SW 1271 (cell line): ENCODE data around the gene GABBR2.
"Not testable (repeated sequence)": the region's sequence is repeated elsewhere in the genome, so short reads cannot be mapped to it uniquely, and the experiment has no call there.

Experiments used
- DNase-seq, 2 experiments: peaks; one replicate each; lab custom pipeline; 2025; lab: John Stamatoyannopoulos, UW

The GABBR2 gene

DNA sequence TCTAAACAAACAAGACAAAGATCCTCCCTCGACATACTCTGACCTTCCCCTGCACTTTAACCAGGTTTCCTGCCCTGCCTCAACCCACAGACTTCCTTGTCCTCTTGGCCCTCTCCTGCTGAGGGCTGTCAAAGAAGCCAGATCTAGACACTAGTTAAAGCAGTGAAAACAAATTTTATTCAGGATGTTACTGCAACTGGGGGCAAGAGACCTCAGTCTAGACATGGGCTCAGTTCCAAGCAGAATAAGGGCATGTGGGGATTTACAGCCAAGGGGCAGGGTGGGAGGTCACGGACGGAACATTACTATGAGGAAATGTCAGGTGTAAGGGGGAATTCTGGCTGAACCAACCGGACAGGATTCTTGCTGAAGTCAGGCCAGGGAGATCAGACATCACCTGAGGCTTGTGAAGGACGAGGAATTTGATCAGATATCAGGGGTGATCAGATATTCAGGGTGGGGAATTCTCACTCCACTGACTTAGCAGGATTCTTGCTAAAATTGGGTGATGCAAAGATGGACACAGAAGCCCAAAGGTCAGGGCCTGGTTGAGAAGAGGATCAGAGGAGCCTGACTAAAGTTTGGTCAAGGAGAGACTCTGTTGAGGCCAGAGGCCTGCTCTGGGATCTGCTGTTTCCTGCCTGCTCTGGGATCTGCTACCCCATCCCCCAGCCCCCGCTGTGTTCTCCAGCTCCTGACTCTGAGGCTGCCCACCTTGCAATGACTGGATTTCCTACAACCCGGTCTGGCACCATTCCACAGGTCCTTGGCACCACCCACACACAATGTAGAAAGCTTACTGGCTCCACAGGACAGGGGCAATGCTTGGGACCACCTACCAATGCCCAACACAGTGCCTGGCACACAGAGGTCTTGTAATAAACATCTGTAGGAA is 21.5 kb downstream of the GABBR2 start:
- no peak for DNase-seq

DNA sequence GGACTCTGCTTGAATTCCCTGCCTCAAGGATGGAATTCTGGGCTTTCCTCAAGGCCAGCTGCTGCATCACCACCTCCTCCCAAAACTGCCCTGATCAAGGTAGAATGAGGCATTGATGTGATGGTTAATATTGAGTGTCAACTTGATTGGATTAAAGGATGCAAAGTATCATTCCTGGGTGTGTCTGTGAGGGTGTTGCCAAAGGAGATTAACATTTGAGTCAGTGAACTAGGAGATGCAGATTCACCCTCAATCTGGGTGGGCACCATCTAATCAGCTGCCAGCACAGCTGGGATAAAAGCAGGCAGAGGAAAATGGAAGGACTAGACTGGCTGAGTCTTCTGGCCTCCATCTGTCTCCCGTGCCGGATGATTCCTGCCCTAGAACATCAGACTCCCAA is 23.9 kb downstream of the GABBR2 start:
- DNase-seq: not testable (repeated sequence)

DNA sequence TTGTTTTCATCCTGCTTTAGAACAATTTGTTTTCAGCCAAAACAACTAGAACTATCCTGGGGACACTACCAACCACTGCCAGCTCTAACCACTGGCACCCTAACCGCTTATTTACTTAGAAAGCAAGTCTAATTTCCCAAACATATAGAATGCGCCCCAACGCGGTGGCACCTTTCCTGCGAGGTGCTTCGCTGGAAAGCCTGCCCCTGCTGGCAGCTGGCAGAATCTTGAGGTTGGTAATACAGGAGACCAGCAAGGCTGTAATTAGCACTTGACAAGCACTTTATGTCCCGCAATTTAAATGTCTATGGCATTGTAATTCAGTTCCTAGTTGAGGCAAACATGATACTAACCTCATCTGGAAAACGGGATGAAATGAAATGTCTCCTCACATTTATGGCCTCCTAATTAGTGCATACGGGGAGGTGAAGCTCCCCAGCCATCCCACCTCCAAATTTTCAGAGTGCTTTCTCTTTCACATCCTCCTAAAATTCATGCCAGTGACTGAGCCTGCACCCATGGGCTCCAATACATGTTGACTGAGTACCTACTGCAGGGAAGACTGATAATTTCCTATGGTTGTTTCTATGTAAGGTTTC is 30.4 kb downstream of the GABBR2 start:
- no peak for DNase-seq

DNA sequence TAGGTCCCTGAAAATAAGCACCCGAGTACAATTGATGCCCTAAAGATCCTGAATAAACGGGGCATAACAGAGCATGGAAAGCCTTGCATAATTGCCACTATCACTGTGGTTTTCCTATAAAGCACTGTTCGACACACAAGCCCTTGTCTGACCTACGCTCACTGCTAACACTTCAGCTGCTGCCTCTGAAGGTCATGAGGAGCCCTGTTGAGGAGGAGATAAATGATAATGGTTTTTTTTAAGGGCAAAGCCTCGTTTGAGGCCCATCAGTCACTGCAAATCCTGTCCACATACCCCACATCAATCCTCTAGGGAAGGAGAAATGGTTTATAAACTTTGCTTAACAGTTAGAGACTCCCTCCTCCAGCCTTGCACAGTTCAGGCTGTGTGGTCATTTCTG is 35.1 kb downstream of the GABBR2 start:
- no peak for DNase-seq

DNA sequence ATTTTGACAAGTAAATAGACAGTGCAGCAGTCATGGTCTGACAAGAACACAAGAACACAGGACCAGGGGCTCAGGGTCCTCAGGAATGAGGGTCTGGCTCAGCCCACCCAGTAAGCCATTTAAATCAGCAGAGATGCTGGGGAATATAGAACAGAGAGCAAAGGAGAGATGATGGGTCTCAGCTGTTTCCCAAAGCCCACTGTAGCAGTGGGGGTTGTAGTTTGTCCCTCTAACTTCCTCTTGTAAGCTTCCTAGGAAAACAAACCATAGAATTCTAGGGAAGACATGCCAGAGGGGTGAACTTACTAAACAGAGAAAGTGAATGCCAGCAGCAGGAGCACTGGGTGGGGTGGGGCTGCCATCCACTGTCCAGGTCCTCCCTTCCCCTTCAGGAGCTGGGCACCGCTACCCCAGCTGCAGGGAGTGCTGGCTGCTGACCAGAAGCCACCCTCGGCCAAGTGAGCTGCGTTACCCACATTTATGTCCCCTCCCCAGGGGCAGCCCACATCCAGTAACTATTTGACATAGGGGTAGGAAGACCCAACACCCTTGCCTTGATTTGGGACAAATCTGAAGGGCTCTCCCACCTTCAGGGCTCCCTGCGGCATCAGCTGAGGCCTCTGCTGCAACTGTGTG is 41.6 kb downstream of the GABBR2 start:
- DNase-seq: no peak

DNA sequence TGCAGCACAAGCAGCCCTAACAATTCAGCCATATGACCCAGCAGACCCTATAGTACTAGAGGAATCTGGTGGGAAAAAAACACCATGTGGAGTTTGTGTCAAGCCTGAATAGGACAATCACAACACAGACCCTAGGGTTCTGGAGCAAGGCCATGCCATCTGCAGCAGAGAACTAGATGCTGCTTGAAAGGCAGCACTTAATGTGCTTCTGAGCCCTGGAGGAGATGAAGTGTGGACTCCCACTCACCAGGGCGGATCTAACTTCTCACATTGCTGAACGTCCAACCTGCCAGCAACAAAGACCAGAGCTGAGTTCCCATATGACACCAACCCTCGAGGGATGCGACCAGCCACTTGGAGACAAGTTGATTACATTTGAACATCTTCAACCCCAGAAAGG is 43.2 kb downstream of the GABBR2 start:
- DNase-seq: no peak

DNA sequence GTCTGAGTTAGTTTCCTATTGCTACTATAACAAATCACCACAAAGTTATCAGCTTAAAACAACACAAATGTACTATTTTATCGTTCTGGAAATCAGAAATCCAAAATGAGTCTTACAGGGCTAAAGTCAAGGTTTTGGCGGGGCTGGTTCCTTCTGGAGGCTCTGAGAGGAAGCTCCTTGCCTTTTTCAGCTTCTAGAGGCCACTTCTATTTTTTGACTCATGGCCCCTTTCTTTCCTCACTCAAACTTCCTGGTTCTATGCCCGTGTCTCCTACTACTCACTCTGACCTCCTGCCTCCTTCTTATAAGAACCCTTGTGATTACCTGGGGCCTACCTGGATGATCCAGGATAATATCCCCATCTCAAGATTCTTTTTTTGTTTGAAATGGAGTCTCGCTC is 48.2 kb downstream of the GABBR2 start:
- no peak for DNase-seq

DNA sequence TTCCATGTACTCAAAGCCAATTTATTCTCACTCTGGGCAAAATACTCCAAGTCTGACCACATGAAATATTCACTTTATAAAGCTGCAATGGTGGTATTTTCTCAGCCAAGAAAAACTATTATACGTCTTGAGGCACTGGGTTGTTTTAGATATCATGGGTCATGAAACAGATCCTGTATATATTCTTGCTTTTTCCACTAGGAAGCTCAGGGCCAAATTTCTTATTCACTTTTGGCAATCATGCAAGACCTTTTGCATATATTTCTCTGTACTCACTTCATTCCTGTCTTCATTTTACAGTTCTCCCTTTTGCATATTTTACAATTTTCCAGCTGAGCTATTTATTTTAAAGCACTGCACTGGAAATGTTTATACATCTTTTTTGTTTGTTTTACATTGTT is 49.8 kb downstream of the GABBR2 start:
- DNase-seq: no peak

DNA sequence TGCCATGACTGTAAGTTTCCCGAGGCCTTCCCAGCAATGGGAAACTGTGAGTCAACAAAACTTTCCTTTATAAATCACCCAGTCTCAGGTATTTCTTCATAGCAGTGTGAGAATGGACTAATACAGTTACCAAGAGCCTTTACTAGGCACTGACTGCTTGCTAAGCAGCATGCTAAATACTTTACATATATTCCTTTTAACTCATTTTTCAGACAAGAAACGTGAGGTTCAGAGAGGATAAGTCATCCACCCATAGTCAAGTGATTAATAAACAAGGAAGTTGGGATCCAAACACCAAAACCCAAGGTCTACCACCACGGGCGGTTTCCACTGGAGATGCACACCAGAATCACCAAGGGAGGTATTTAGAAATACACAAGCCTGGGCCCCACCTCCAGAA is 50.8 kb downstream of the GABBR2 start:
- no peak for DNase-seq

DNA sequence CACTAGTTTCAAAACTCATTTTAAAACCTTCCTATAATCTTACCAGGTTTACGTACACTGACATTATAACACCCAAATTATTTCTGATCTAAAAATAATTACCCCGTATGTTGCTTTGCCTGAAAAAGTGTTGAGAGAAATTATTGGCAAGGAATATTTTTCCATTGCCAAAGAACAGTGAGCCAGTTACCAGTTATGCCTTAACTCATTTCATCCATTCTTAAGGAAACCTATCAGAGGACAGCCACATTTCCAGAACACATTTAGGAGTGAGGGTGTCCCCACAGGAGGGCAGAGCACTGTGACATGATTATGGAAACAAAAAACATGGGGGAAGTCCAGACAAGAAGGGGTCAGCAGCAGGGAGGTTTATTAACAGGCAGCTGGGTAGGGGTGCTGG is 52.2 kb downstream of the GABBR2 start:
- DNase-seq: no peak

DNA sequence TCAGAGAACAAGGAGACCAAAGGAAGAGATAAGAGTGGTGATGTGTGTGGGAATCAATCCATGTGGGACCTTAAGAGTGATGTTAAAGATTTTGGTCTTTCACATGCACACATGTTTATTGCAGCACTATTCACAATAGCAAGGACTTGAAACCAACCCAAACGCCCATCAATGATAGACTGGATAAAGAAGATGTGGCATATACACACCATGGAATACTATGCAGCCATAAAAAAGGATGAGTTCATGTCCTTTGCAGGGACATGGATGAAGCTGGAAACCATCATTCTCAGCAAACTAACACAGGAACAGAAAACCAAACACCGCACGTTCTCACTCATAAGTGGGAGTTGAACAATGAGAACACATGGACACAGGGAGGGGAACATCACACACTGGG is 53.3 kb downstream of the GABBR2 start:
- not testable (repeated sequence) for DNase-seq

DNA sequence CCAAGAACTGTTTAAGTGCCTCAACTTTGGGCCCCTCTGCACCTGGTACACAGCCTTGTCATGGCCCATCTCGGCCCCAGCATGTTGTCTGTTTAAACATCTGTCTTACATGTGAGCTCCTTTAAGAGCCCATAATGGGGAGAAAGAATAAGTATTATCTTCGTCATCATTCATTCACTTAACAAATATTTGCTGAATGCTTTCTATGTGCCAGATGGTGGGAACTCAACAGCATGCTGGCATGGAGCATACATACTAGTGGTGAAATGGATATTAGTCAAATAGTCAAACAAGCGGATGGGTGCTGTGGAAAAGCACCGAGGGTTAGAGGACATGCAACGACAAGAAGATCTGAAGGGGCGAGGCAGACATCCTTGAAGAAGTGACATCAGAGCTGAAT is 54.5 kb downstream of the GABBR2 start:
- no peak for DNase-seq

DNA sequence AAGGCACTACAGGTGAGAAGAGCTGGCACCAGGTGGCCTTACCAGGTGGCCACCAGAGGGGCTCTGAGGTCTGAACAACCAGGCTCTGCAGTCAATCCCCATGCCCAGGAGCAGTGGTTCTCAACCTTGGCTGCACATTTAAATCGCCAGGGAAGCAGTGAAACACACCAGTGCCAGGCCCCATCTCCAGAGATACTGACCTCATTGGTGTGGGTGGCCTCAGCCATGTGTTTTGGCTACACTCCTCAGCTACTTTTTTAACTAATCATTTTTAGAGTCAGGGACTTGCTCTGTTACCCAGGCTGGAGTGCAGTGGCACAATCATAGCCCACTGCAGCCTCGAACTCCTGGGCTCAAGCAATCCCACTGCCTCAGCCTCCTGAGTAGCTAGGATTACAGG is 56.0 kb downstream of the GABBR2 start:
- no peak for DNase-seq

DNA sequence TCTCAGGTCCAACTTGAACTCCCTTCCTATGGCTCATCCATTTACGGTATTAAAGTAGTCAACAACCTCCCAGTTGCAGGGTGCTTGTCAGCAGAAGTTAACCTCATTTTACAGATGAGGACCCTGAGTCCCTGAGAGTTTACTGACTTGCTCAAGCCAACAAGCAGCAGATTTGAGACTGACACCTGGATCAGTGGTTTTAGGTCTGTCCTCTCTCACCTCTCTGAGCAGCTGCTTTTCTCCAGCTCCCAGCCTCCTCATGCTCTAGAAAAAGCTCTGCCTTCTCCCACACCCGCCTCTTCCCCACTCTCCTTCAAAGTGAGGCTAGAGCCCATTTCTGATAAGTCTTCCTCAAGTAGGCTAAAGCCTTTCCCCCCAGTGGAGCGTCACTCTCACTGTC is 56.4 kb downstream of the GABBR2 start:
- no peak for DNase-seq

DNA sequence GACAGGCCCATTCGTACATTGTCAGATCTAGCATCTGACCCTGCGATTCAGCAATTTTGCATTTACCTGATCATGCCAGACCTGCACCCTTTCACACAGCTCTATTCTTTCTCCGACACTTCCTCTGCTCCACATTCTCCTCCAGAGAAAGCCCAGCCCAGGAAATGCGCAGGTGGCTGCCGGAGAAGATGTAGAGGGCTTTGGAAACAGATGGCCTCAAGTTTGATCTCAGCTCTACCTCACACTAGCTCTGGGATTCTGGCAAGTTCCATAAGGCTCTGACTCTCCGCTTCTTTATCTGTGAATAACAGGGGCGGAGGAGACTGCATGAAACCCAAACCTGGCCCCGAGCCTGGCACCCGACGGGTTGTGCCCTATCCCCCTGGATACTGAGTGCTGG is 61.5 kb downstream of the GABBR2 start:
- no peak for DNase-seq

DNA sequence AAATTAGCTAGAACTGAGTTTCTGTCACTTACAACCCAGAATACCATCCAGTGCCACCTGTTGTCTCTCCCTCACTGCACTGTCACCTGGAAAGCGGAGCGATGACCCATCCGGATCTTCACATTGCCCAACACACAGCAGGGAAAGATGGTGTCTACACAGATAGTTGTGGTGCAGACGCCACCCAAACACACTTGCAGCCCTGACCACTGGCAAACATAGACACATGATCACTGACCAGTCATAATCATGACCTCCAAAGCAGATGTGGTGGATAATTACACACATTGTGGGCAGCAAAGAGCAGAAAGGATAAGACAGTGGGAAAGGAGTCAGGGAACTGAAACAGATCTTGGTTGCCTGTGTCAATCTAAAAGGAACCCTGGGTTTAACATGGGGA is 64.7 kb downstream of the GABBR2 start:
- no peak for DNase-seq

DNA sequence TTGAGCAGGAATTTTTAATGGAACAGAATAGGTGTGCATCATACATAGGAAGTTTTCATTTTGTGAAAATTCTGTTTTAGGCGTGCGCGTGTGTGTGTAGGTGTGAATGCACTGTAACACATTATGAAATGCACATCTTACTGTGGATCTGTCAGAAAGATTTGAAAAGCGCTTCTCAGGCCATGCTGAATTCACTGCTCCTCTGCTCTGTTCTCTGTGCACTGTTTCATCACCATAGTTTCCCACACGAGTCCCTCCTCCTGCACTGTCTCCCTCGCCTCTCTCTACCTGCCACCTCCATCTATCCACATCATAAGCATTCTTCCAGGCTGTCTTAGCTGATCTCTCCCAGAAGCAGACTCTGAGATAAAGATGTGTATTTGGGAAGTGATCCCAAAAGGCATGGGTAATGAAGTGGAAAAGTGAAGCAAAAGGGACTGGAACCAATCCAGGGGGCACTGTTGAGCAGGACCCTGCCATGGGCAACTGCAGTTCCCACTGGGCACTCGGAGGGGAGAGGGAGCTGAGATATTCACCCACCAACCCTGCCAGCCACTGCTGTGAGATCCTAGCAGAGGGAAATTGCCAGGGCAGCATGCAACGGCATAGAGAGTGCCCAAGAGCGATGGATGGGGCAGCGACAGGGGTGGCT is 65.9 kb downstream of the GABBR2 start:
- DNase-seq: no peak

DNA sequence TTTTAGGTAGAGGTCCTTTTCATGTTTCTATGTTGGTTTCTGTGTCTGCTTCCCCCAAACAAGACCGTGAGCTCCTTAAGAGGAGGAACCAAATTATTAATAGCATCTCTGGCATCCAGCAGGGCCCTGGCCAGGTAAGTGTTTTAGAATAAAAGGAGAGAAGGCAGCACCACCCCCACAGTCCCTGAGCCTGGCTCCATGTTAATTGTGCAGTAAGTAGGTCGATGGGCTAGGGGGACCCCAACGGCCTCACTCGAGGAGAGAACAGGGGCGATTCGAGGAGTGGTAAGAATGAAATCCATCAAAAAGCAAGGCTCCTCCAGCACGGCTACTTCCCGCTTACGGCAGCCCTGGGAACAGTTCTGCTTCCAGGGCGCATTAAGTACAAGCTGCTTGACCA is 67.0 kb downstream of the GABBR2 start:
- no peak for DNase-seq

DNA sequence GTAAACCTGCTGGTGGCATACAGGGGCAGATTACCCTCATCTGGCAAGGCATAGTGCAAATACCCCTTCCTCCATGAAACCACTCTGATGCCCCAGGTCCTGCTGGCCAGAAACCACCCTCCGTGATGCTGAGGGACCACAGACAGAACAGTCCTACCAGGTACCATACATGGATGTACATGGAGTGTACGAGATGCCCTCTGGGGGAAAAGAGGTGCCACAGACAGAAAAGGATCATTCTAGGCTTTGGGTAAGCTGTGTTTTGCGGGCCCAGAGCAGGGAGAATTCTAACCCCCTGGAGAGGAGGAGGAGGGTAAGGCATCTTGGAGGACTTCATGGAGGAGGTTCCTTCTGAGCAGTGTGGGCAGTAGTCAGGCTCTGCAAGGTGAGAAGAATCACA is 68.3 kb downstream of the GABBR2 start:
- no peak for DNase-seq

DNA sequence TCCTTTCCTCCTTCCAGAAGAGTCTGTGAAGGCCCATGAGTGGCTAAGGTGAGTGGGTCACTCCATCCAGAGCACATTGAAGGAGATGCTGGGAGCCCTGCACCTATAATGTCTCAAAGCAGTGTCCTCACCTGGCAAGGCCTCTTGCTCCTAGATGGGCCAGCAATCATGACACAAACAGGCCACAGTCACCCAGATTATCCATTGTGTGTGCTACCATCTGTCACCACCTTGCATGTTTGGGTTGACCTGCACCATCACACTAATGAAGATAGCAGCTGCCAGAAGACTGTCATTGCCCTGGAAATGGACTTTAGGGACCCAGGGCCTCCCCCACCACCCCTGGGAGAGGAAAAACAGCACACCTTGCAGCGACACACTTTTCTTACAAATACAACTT is 69.6 kb downstream of the GABBR2 start:
- no peak for DNase-seq

DNA sequence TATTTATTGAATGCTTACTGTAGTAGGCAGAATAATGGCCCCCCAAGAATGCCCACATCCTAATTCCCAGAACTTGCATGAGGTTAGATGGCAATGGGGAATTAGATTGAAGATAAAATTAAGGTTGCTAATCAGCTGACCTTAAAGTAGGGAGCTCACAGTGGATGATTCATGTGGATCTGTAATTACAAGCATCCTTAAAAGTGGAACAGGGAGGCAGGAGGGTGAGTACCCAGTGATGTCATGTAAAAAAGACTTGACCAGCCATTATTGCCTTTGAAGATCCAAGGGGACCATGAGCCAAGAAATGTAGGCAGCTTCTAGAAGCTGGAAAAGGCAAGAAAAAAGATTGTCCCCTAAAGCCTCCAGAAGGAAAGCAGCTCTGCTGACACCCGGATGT is 71.4 kb downstream of the GABBR2 start:
- no peak for DNase-seq

DNA sequence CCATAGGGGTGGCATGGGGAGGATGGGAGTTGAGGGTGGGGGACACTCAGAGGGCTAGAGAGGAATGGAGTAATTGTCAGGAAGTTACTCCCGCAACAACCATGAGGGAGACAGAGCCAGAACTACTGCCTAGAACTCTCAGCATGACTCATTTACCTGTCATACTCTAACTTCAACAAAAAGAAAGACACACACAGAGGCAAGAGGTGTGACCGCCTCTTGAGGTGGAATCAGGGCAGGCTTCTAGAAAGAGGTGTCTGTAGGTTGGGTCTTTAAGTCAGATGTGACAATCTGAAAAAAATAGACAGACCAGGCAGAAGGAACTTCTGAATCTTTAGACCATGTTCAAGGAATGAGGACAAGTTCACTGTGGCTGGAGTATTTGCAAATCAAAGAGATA is 73.4 kb downstream of the GABBR2 start:
- no peak for DNase-seq
